ENCODE data around the gene CLEC16A. TPM values are rescaled to one million over a fixed set of nuclear protein-coding genes. Genes with fewer than 3 reads are reported as not detected.

CLEC16A gene
- total RNA-seq, 1 donor from 2014 or later: 34.6 TPM

DNA sequence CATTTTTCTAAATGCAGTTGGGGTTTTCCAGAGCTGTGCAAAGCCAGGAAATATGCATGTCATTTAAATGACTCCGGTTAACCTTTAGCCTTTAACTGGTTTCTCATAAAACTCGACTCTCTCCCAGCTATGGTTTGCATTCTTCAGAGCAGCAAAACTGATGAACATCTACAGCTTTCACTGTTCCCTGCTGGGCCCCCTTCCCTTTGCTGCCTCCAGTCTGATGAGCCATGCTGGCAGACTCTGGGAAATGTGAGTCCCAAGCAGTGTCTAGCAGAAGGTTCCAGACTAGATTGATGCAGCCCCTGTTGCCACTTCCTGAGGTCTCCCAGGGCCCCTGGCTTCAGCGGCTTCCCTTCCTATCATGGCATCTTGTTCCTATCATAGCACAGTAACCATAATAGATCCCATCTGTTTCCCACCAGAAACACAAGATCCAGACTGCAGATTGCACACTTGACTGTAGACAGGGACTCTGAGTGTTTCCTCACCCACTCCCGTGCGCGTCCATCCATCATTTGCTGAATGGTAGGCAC lies 135.4 kb downstream of the CLEC16A start:
- ATAC-seq (no peak), DNase-seq (no peak)
- Histone ChIP-seq H3K36me3 (no peaks in the 10 kb centered on the region), H3K27ac (no peak overlapping the region), H3K9me3 (no peaks in the 10 kb centered on the region), H3K4me1 (peaks cover 20% of the 10 kb centered on the region), H3K4me3 (no peak overlapping the region), H3K27me3 (ENCODE audit: low read depth) (no peaks in the 10 kb centered on the region)
- intact Hi-C loops (cut with DNase I): no loop called here
- TF ChIP-seq, protein P1, sequence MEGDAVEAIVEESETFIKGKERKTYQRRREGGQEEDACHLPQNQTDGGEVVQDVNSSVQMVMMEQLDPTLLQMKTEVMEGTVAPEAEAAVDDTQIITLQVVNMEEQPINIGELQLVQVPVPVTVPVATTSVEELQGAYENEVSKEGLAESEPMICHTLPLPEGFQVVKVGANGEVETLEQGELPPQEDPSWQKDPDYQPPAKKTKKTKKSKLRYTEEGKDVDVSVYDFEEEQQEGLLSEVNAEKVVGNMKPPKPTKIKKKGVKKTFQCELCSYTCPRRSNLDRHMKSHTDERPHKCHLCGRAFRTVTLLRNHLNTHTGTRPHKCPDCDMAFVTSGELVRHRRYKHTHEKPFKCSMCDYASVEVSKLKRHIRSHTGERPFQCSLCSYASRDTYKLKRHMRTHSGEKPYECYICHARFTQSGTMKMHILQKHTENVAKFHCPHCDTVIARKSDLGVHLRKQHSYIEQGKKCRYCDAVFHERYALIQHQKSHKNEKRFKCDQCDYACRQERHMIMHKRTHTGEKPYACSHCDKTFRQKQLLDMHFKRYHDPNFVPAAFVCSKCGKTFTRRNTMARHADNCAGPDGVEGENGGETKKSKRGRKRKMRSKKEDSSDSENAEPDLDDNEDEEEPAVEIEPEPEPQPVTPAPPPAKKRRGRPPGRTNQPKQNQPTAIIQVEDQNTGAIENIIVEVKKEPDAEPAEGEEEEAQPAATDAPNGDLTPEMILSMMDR (IDR thresholded peaks at IDR 0.05): no peak

GRCh38 chr16:11080327-11080967 lies 136.1 kb downstream of the CLEC16A start:
- Histone ChIP-seq H3K4me3 (no peak overlapping the region), H3K27ac (no peak overlapping the region), H3K4me1 (peaks cover 20% of the 10 kb centered on the region), H3K36me3 (no peaks in the 10 kb centered on the region), H3K27me3 (ENCODE audit: low read depth) (no peaks in the 10 kb centered on the region), H3K9me3 (no peaks in the 10 kb centered on the region)
- TF ChIP-seq, protein P1 (IDR thresholded peaks at IDR 0.05): no peak
- DNase-seq (no peak), ATAC-seq (no peak)
- intact Hi-C loops (cut with DNase I): no loop called here

DNA sequence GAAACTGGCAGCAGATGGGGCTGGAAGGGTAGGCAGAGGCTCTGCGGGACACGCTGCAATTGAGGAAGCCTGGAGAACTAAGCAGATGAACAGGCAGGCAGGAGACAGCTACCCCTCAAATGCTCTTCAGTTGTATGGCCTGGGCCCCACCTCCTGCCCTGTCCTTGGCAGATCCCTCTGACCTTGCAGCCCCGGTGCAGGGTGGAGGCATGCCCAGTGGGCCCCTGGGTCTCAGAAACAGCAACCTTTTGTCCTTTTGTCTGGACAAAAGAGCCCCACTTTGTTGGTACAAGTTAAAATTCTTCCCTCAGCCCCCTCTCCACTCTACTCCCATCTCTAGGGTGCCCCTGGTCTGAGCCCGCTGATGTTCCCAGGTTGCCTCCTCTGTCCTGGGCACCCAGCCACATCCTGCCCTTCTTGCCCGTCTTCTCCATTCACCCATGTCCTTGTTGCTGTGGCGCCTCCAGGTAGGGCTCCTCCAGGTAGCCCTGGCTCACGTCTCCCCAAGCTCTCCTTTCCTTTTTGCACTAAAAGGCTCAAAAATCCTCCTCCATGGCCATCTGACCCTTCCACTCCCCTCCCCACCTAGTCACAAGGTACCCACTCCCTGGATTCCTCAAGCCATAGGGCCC lies 136.8 kb downstream of the CLEC16A start:
- Histone ChIP-seq H3K9me3 (no peaks in the 10 kb centered on the region), H3K27me3 (ENCODE audit: low read depth) (no peaks in the 10 kb centered on the region), H3K27ac (no peak overlapping the region), H3K4me3 (no peak overlapping the region), H3K36me3 (no peaks in the 10 kb centered on the region), H3K4me1 (peaks cover 20% of the 10 kb centered on the region)
- TF ChIP-seq, protein P1 (IDR thresholded peaks at IDR 0.05): no peak
- ATAC-seq (no peak), DNase-seq (no peak)
- intact Hi-C loops (cut with DNase I): no loop called here

GRCh38 chr16:11082108-11082859 lies 137.9 kb downstream of the CLEC16A start:
- H3K27ac ChIP-seq: no peak overlapping the region
- H3K36me3 ChIP-seq: no peaks in the 10 kb centered on the region
- TF ChIP-seq, protein P1 (IDR thresholded peaks at IDR 0.05): no peak
- DNase-seq (no peak), ATAC-seq (no peak)
- no peaks in the 10 kb centered on the region for H3K27me3 ChIP-seq (ENCODE audit: low read depth)
- no peaks in the 10 kb centered on the region for H3K9me3 ChIP-seq
- H3K4me1 ChIP-seq: peaks cover 20% of the 10 kb centered on the region
- H3K4me3 ChIP-seq: no peak overlapping the region
- intact Hi-C loops (cut with DNase I): no loop called here

GRCh38 chr16:11082860-11083388 lies 138.6 kb downstream of the CLEC16A start:
- Histone ChIP-seq H3K27me3 (ENCODE audit: low read depth) (no peaks in the 10 kb centered on the region), H3K27ac (no peak overlapping the region), H3K4me3 (no peak overlapping the region), H3K4me1 (peaks cover 25% of the 10 kb centered on the region), H3K36me3 (no peaks in the 10 kb centered on the region), H3K9me3 (no peaks in the 10 kb centered on the region)
- TF ChIP-seq, protein P1 (IDR thresholded peaks at IDR 0.05): no peak
- DNase-seq (no peak), ATAC-seq (no peak)
- intact Hi-C loops (cut with DNase I): no loop called here

Data from lower lobe of right lung (tissue), 2 donors.